Activated CD8-positive, alpha-beta memory T cell treated with anti-CD3 and anti-CD28 coated beads, Interleukin-2, amount 50 U/mL, for 1 hour (primary cell): Measurements from ENCODE around the gene ABCA7.

ENCODE experiments used
- DNase-seq: peaks from one replicate; pipeline ENCODE4 v3.0.0-alpha.2; 2020; ENCODE audit errors: extremely low read depth

ABCA7 gene

DNA sequence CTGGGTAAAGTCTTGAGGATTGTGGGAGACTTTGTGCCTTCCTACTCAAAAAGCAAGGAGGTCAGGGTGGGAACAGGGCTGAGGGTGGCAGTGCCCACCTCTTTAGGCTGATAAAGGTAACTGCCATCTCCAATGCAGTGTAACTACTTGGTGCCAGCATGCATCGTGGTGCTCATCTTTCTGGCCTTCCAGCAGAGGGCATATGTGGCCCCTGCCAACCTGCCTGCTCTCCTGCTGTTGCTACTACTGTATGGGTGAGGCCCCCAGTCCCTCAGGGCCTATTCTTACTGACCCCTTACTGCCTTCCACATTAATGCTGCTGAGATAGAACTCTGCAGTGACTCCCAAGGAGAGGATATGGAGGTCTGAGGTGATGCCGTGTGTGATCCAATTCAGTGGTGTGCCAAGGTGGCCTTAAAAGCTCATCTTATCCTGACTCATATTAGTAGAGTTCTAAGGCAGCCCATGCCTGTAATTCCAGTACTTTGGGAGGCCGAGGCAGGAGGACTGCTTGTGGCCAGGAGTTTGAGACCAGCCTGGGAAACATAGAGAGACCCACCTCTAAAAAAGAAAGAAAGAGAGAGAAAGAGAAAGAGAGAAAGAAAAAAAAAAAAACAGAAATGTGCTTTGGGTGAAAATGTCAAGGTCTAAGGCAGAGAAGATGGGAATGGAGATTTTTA lies 17.4 kb downstream of the ABCA7 start:
- no peak for DNase-seq

DNA sequence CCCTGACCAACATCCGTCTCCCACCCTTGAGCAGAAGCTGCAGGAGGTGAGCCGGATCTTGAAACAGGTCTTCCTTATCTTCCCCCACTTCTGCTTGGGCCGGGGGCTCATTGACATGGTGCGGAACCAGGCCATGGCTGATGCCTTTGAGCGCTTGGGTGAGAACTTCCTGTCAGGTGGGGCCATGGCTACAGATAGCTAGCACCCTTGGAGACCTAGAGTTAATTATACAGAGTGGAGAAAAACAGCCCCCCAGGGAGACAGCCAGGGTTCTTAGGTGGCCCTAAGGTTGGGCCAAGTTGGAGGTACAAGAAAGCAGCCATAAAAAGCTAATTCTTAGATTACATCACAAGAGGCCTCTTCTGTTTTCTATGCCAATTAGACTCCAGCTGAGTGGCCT lies 18.2 kb downstream of the ABCA7 start:
- no peak for DNase-seq

DNA sequence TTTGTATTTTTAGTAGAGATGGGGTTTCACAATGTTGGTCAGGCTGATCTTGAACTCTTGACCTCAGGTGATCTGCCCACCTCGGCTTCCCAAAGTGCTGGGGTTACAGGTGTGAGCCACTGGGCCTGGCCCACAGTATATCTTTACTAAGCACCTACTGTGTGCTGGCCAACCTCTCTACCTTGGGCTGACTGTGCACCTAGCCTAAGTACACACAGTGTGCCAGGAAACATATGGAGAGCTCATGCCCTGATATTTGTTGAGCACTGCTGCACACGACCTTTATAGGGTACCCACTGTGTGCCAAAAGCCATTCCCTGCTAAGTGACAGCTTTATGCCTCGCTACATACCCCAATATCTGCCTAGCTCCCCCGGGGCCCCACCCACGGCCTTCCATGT lies 20.8 kb downstream of the ABCA7 start:
- no peak for DNase-seq

DNA sequence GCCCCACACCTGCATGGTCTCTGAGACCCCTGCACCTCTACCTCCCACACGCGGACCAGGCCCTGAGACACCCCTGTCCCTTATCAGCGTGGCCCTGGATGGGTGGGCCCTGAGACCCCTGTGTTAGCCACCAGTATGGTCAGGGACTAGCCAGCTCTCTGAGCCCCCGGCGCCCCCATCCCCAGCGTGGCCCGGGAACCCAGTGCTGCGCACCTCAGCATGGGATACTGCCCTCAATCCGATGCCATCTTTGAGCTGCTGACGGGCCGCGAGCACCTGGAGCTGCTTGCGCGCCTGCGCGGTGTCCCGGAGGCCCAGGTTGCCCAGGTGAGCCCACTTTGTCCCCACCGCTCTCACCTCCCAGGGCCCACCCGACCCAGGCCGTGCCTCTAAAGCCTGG lies 22.1 kb downstream of the ABCA7 start:
- no peak for DNase-seq

GRCh38 chr19:1062387-1063029 lies 22.6 kb downstream of the ABCA7 start:
- DNase-seq = no peak

- DNase-seq = no peak
These were observed 23.4 kb downstream of the ABCA7 start for GRCh38 chr19:1063030-1063908.

- DNase-seq = no peak
These were observed 24.2 kb downstream of the ABCA7 start for GRCh38 chr19:1063909-1064660.

DNA sequence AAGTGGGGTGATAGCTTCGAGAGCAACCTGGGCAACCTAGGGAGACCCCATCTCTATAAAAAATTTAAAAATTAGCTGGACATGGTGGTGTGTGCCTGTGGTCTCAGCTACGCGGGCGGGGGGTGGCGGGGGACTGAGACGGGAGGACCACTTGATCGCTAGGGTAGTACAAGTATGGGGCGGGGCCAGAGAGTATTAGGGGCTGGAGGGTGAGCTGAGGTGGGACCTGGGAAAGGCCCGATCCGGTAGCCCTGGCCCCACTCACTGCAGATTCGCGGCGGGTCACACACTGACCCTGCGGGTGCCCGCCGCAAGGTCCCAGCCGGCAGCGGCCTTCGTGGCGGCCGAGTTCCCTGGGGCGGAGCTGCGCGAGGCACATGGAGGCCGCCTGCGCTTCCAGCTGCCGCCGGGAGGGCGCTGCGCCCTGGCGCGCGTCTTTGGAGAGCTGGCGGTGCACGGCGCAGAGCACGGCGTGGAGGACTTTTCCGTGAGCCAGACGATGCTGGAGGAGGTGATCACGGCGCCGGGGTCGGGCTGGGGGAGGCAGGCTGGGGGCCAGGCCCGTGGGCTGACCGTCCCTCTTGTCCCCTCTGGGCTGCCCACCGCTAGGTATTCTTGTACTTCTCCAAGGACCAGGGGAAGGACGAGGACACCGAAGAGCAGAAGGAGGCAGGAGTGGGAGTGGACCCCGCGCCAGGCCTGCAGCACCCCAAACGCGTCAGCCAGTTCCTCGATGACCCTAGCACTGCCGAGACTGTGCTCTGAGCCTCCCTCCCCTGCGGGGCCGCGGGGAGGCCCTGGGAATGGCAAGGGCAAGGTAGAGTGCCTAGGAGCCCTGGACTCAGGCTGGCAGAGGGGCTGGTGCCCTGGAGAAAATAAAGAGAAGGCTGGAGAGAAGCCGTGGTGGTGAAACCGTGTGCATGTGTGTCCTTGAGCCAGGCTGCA lies 25.0 kb downstream of the ABCA7 start:
- no peak for DNase-seq

DNA sequence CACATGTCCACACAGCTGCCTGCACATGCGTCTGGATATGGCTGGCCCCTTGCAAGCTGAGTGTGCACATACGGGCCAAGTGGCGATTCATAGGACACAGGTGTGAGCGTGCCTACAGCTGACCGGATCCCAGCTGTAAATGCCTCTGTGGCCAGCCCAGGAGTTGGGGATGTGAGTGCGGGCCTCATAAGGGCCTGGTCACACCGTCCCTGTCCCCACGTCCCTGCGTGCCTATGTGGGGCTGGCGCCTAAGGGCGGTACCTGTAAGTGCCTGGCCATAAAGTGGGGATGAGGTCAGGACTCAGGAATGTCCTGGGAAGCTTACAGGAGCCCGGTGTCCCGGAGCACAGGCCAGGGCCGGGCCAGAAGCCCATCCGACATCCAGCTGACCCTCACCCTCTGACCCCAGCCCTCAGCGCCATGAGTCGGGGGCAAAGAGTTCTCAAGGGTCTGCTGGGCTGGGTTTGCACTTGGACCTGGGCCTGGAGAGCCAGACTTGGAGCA lies 25.8 kb downstream of the ABCA7 start:
- no peak for DNase-seq

DNA sequence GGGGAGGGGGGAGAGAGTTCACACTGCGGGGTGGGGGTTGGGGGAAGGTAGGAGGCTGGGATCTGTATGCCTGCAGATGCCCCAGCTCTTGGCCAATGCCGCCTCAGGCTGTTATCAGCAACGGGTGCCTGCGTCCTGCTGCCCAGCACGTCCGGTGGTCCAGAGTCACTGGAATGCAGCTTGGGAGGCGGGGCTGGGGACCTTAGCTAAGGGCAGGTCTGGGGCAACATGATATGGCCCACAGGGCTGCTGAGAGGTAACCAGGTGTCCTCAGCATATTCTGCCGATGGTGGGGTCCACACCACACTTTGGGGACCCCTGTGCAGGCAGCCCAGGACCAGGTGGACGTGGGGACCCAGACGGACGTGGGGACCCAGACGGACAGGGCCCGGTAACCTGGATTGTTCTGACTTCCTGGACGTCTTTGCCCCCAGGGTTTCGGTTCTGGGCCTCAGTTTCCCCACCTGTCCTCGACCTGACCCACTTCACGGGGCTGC lies 26.4 kb downstream of the ABCA7 start:
- DNase-seq = no peak

DNA sequence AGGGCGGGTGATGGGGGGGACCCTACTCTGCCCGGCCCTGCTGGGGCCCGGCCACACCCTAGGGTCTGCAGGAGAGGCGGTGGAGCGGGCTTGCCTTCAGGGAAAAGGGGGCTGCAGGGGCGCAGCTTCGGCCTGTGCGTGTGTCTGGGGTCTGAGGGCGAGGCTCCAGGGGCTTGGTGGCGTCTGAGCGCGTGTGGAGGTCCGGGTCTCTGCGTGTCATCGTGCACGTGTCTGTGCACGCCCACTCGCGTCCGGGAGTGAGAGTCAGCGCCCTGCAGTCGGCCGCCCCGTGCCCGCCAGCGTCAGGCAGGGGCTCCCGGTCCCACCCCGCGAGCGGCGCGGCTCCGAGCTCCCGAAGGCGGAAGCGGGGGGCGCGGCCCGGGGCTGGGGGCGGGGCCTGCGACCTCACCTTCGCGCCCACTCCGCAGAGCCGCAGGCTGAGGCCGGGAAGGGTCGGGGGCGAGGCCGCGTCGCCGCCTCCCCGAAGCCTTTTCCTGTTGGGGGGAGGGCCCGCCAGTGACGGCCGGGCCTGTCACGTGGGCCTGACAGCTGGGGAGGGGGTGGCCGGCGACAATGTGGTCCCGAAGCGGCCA lies 26.9 kb downstream of the ABCA7 start, which contains the start of gene ARHGAP45:
TSS of gene ARHGAP45 (plus strand) at position 420 of the 593 bp plus-strand sequence. CDS start 239 bp downstream, outside the sequence.
- peak; percentile 63 for DNase-seq

GRCh38 chr19:1067341-1067957 lies 27.5 kb downstream of the ABCA7 start:
- DNase-seq = no peak

GRCh38 chr19:1068009-1069001 lies 28.4 kb downstream of the ABCA7 start:
- DNase-seq = no peak

DNA sequence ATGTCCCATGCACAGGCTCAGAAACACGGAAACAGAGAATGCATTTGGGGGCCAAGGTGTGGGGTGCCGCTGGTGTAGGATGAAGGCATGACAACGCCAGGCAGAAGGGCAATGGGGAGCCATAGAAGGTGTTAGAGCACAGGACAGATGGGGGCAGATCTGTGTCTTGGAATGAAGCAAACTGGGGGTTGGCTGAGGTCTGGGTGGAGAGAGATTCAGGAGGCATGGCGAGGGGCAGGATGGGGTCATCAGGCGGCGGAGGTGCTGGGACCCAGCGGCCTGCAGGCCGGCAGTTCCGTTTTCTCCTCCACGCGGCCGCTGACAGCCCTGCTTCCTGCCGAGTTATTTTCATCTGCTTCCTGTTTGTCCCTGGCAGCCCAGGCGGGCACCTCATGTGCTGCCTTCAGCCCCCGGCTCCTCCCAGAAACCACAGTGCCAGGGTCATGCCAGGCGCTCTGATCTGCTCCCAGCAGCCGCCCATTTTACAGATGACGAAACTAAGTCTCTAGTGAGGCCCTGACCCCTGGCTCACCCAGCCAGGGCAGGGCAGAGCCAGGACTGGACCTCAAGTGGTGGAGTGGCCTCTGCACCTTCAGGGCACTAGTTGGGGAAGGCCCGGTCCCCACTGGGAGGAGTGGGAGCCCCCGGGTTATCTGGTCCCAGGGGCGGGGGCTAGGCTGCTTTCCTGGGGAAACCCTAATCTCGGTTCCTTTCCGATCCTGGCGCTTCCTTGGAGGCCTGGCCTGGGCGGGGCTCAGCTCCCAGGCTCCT lies 29.3 kb downstream of the ABCA7 start:
- no peak for DNase-seq

DNA sequence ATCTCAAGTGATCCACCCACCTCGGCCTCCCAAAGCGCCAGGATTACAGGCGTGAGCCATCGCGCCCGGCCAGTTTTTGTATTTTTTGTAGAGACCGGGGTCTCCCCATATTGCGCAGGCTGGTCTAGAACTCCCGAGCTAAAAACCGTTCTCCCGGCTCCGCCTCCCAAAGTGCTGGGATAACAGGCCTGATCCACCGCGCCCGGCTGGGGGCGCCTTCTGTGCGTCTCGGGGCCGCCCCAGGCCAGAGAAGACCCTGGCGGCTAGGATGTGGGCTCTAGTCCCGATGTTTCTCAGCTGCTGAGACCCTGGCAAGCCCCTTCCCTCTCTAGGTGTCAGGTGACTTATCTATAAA lies 30.6 kb downstream of the ABCA7 start:
- DNase-seq = no peak

DNA sequence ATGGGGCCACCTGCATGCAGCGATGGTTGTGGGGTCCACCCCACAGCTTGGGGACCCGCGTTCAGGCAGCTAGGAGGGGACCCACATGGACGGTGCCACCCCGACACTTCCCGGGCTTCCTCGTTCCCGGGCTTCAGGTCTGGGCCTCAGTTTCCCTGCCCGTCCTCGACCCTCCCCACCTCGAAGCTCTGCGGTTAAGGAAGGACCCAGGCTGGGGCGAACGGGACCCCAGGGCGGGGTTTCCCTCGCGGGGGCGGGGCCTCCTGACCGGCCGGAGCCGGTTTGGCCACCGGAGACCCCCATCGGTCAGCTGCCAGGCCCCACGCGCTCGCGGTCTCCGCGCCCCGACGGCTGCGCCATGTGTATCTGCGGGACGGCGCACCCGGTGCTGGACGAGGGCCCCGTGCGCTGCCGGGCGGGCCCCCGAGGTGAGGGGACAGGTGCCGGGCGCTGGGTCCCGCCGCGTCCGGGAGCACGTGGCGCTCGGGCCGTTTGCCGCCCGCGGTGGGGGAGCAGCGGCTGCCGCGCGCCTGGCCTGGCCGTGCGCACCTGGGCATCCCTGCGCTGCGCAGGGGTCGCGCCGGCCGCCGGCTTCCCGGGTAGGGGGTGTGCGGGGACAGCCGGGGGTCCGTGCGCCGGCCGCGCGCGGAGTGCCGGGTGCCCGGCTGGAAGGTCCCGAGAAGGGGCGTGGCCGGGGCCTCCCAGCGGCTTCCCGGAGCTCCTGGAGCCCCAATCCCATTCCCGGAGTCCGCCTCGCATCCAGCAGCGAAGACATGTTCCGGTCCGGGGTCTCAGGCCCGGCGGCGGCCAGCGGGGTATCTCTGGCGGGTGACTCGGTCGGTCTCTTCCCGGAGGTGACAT lies 31.3 kb downstream of the ABCA7 start:
- no peak for DNase-seq
